ENCODE results near the gene MAP3K13.

GRCh38 chr3:185337231-185337816, 25.6 kb upstream of the MAP3K13 start:
- TF ChIP-seq, protein P1, sequence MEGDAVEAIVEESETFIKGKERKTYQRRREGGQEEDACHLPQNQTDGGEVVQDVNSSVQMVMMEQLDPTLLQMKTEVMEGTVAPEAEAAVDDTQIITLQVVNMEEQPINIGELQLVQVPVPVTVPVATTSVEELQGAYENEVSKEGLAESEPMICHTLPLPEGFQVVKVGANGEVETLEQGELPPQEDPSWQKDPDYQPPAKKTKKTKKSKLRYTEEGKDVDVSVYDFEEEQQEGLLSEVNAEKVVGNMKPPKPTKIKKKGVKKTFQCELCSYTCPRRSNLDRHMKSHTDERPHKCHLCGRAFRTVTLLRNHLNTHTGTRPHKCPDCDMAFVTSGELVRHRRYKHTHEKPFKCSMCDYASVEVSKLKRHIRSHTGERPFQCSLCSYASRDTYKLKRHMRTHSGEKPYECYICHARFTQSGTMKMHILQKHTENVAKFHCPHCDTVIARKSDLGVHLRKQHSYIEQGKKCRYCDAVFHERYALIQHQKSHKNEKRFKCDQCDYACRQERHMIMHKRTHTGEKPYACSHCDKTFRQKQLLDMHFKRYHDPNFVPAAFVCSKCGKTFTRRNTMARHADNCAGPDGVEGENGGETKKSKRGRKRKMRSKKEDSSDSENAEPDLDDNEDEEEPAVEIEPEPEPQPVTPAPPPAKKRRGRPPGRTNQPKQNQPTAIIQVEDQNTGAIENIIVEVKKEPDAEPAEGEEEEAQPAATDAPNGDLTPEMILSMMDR (IDR thresholded peaks at IDR 0.05; ENCODE audit: low read depth, low read length): no peak
- TF ChIP-seq EZH2phosphoT487 (IDR thresholded peaks at IDR 0.05; ENCODE audit: low read depth): no peak
